Left ventricle myocardium inferior (tissue), 1 donor: ENCODE data around the gene ARL16. TPM values are rescaled to one million over a fixed set of nuclear protein-coding genes. Genes with fewer than 3 reads are reported as not detected.

Experiments
- DNase-seq: peaks from one replicate; pipeline ENCODE4 v3.0.0-alpha.2; 2020
- H3K27ac ChIP-seq: fragments of 200-600 bp; replicated peaks from 2 replicates; pipeline ENCODE4 v1.8.0; 2021
- H3K27me3 ChIP-seq: fragments of 200-600 bp; 2 replicates; pipeline ENCODE4 v1.8.0; 2021; ENCODE audit warnings: low read depth
- H3K36me3 ChIP-seq: fragments of 200-600 bp; 2 replicates; pipeline ENCODE4 v1.8.0; 2021
- H3K4me1 ChIP-seq: fragments of 200-600 bp; 2 replicates; pipeline ENCODE4 v1.8.0; 2021
- H3K4me3 ChIP-seq: fragments of 200-600 bp; 2 replicates; pipeline ENCODE4 v1.8.0; 2021; ENCODE audit warnings: mild to moderate bottlenecking, moderate library complexity
- H3K9me3 ChIP-seq: fragments of 200-600 bp; replicated peaks from 2 replicates; pipeline ENCODE4 v1.8.0; 2021
- intact Hi-C: fragments of 100-400 bp; cut with micrococcal nuclease; formaldehyde crosslinking; loops from one replicate; pipeline ENCODE4 v1.11.0; 2022
- total RNA-seq: library from RNA; stranded (reverse); fragmentation: NEBNext Ultra II Directional; extraction: Animal tissue kit (Norgen Biotek cat#: 25700); gene quantifications from one replicate; pipeline ENCODE4 v1.2.1, GENCODE V29; 2021
- TF ChIP-seq, protein P1 (sequence below): fragments of 200-600 bp; IDR thresholded peaks from 2 replicates; pipeline ENCODE4 v1.8.0; 2021; ENCODE audit warnings: antibody characterized with exemption, mild to moderate bottlenecking, borderline replicate concordance
- donor health status: DM: no; HTN: yes; CAD: no; lungs with severe emphysema.

ARL16 gene
- total RNA-seq, 1 donor from 2014 or later, result 9.0 TPM

DNA sequence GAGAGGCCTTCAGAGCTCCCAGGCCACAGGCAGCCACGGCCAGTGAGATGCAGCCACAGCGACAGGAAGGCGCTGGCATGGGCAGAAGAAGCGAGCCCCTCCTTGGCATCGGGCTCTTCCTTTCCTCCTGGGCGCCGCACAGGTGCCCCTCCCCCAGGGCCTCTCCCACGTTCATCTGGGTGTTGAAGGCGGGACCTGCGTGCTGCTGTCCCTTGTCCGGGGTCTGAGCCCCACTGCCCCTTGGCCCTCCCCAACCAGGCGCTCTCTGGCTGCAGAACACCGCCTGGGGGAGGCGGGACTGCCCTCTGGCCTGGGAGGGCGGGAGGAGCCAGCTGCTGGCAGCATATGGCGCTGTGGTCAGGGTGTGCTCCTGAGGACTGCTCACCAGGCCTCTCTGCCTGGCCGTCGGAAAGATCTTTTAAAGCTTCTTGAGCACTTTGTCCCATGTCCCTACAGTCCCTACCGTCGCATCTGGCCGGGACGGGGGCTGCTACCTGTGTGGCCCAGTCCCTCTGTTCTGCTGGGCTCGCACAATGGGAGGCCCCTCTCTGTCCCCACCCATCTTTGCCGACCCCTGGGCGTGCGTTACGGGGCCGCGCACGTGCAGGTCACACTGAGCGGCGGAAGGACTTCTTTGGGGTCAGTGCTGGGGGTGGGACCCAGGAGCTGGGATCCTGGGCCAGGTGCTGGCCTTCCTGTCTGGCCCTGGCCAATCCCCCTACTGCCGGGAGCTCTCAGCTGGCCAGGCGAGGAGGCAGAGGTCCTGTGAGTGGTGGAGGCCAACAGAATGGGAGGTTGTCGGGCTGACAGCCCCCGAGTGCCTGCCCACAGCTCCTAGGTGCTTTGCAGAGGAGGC lies 30.2 kb upstream of the ARL16 start:
- intact Hi-C loops, result no loop called here
- TF ChIP-seq, protein P1, sequence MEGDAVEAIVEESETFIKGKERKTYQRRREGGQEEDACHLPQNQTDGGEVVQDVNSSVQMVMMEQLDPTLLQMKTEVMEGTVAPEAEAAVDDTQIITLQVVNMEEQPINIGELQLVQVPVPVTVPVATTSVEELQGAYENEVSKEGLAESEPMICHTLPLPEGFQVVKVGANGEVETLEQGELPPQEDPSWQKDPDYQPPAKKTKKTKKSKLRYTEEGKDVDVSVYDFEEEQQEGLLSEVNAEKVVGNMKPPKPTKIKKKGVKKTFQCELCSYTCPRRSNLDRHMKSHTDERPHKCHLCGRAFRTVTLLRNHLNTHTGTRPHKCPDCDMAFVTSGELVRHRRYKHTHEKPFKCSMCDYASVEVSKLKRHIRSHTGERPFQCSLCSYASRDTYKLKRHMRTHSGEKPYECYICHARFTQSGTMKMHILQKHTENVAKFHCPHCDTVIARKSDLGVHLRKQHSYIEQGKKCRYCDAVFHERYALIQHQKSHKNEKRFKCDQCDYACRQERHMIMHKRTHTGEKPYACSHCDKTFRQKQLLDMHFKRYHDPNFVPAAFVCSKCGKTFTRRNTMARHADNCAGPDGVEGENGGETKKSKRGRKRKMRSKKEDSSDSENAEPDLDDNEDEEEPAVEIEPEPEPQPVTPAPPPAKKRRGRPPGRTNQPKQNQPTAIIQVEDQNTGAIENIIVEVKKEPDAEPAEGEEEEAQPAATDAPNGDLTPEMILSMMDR, result no peak
- H3K36me3 ChIP-seq, result no peaks in the 10 kb centered on the region
- DNase-seq, result no peak
- no peak overlapping the region for H3K27ac ChIP-seq
- H3K4me1 ChIP-seq, result peaks cover 36% of the 10 kb centered on the region
- H3K9me3 ChIP-seq, result no peaks in the 10 kb centered on the region
- H3K4me3 ChIP-seq, result peak overlapping the region; percentile 91
- no peaks in the 10 kb centered on the region for H3K27me3 ChIP-seq

GRCh38 chr17:81713004-81713555 lies 29.5 kb upstream of the ARL16 start:
- Histone ChIP-seq H3K9me3 (no peaks in the 10 kb centered on the region), H3K4me3 (peak overlapping the region; percentile 91), H3K27ac (no peak overlapping the region), H3K36me3 (peaks cover under 1% of the 10 kb centered on the region), H3K4me1 (peaks cover 36% of the 10 kb centered on the region), H3K27me3 (no peaks in the 10 kb centered on the region)
- intact Hi-C loops, result no loop called here
- TF ChIP-seq, protein P1, result no peak
- DNase-seq, result no peak

- intact Hi-C loops, result no loop called here
- H3K4me3 ChIP-seq, result peak overlapping the region; percentile 91
- H3K36me3 ChIP-seq, result peaks cover 6% of the 10 kb centered on the region
- TF ChIP-seq, protein P1, result no peak
- DNase-seq, result no peak
- no peaks in the 10 kb centered on the region for H3K9me3 ChIP-seq
- H3K4me1 ChIP-seq, result peaks cover 36% of the 10 kb centered on the region
- H3K27ac ChIP-seq, result peak overlapping the region; percentile 74
- H3K27me3 ChIP-seq, result no peaks in the 10 kb centered on the region
These were observed 28.9 kb upstream of the ARL16 start for GRCh38 chr17:81712468-81713003.

DNA sequence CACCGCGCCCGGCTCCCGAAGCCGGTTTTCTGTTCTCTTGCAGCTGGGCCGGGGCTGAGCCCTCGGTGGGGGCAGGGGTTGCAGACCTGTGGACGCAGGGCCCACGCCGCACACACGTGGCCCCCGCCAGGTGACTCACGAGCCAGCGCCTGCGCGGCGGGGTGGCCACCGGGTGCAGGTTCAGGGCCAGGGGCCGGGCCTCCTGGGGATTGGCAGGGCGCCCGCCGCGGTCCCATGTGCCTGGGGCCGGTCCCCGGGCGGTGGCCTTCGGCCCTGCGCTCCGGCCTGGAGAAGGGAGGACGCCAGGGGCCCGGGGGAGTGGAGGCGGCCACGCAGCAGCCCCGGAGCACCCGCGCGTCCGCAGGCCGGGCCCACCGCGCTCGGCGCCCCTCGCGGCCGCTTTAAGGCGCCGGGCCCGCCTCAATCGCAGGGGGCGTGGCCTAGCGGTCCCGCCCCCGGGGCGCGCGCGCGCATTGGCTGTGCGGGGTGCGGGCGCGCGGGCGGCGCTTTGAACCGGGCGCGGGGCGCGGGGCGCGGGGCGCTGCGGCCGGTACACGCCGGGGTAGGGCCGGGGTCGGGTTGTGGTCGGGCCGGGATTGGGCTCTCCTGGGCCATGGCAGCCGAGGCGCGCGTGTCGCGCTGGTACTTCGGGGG lies 28.3 kb upstream of the ARL16 start, which contains the start of gene SLC25A10:
SLC25A10 (plus strand) TSS at position 471 of the 654 bp plus-strand sequence; CDS start at position 614, 143 bp downstream.
- H3K27me3 ChIP-seq, result no peaks in the 10 kb centered on the region
- H3K4me3 ChIP-seq, result peak within 1 kb of the TSS; percentile 91
- TF ChIP-seq, protein P1, result no peak
- peaks cover 12% of the 10 kb centered on the region for H3K36me3 ChIP-seq
- peak; percentile 72 for DNase-seq
- intact Hi-C loops, result no loop called here
- H3K4me1 ChIP-seq, result peaks cover 36% of the 10 kb centered on the region
- H3K27ac ChIP-seq, result peak within 1 kb of the TSS; percentile 74
- H3K9me3 ChIP-seq, result no peaks in the 10 kb centered on the region

- TF ChIP-seq, protein P1, result no peak
- Histone ChIP-seq H3K27ac (no peak overlapping the region), H3K36me3 (peaks cover 24% of the 10 kb centered on the region), H3K9me3 (no peaks in the 10 kb centered on the region), H3K4me1 (peaks cover 36% of the 10 kb centered on the region), H3K27me3 (no peaks in the 10 kb centered on the region), H3K4me3 (peak overlapping the region; percentile 91)
- intact Hi-C loops, result no loop called here
- DNase-seq, result no peak
These were observed 27.1 kb upstream of the ARL16 start for GRCh38 chr17:81710514-81711308.
